Measurements from ENCODE around the gene DDX28.
A peak's percentile ranks its signal among the peaks of the same experiment; 100 is the strongest.
"Not testable (repeated sequence)": the region's sequence is repeated elsewhere in the genome, so short reads cannot be mapped to it uniquely, and the experiment has no call there.

The DDX28 gene

GRCh38 chr16:67975321-67976105 is 47.5 kb downstream of the DDX28 start:
- H3K36me3 Mint-ChIP-seq, result no peaks in the 10 kb centered on the region
- no peaks in the 10 kb centered on the region for H3K9me3 Mint-ChIP-seq (ENCODE audit: low read depth)
- H3K4me3 Mint-ChIP-seq, result no peak overlapping the region
- no peak overlapping the region for H3K27ac Mint-ChIP-seq
- no peaks in the 10 kb centered on the region for H3K4me1 Mint-ChIP-seq (ENCODE audit: low read depth)
- H3K27me3 Mint-ChIP-seq, result no peaks in the 10 kb centered on the region

GRCh38 chr16:67972285-67972684 is 50.7 kb downstream of the DDX28 start:
- H3K4me1 Mint-ChIP-seq (ENCODE audit: low read depth), result peaks cover 10% of the 10 kb centered on the region
- not testable (repeated sequence) for H3K27me3 Mint-ChIP-seq; H3K9me3 Mint-ChIP-seq (ENCODE audit: low read depth); H3K36me3 Mint-ChIP-seq; H3K4me3 Mint-ChIP-seq; H3K27ac Mint-ChIP-seq

- no peaks in the 10 kb centered on the region for H3K36me3 Mint-ChIP-seq
- H3K4me1 Mint-ChIP-seq (ENCODE audit: low read depth), result peaks cover 20% of the 10 kb centered on the region
- peak overlapping the region; percentile 38 for H3K4me3 Mint-ChIP-seq
- H3K27me3 Mint-ChIP-seq, result no peaks in the 10 kb centered on the region
- no peak overlapping the region for H3K27ac Mint-ChIP-seq
- H3K9me3 Mint-ChIP-seq (ENCODE audit: low read depth), result no peaks in the 10 kb centered on the region
These were observed 51.9 kb downstream of the DDX28 start for GRCh38 chr16:67971111-67971510.
